H1 (cell line): ENCODE measurements around the gene FGFRL1. TPM values are rescaled to one million over a fixed set of nuclear protein-coding genes. Genes with fewer than 3 reads are reported as not detected.

Experiments used
- CTCF ChIA-PET: fragments of 300-600 bp; sonication (Branson Sonifier 250); formaldehyde crosslinking; loops from one replicate; lab custom pipeline; 2021; ENCODE audit not compliant: partially characterized antibody; lab: Charles Lee
- POLR2A ChIA-PET: fragments of 300-600 bp; sonication (Branson Sonifier 250); formaldehyde crosslinking; loops from one replicate; lab custom pipeline; 2021; ENCODE audit warnings: inconsistent platforms; ENCODE audit not compliant: partially characterized antibody; lab: Charles Lee
- DNase-seq, 2 experiments: peaks; one replicate each; pipeline versions ENCODE4 v3.0.0 to v3.0.0-alpha.2; 2010 to 2022; ENCODE audit warnings: low spot score in 2 of 2, low read depth in 1 of 2, mixed read lengths in 1 of 2
- FAIRE-seq: peaks from 2 replicates; lab custom pipeline; 2011; peaks lifted over from hg19 to GRCh38; lab: Jason Lieb, UNC
- H2AFZ ChIP-seq: 2 replicates; pipeline ENCODE4 v1.8.1; 2012; ENCODE audit warnings: low read length, inconsistent platforms
- H2AK5ac ChIP-seq: 2 replicates; pipeline ENCODE4 v1.6.1; 2013; ENCODE audit warnings: low read depth, low read length
- H2BK120ac ChIP-seq: replicated peaks from 2 replicates; pipeline ENCODE3; 2013; ENCODE audit warnings: low read depth, low read length, inconsistent platforms
- H2BK12ac ChIP-seq: 2 replicates; pipeline ENCODE4 v1.6.1; 2013; ENCODE audit warnings: low read depth, low read length
- H2BK15ac ChIP-seq: 2 replicates; pipeline ENCODE4 v1.6.1; 2013; ENCODE audit warnings: low read length
- H2BK20ac ChIP-seq: 2 replicates; pipeline ENCODE4 v1.6.1; 2013; ENCODE audit warnings: low read length
- H2BK5ac ChIP-seq: 2 replicates; pipeline ENCODE4 v1.6.1; 2013; ENCODE audit warnings: low read depth, low read length
- H3K14ac ChIP-seq: 2 replicates; pipeline ENCODE4 v1.6.1; 2013; ENCODE audit warnings: inconsistent platforms; ENCODE audit not compliant: insufficient read length
- H3K18ac ChIP-seq: 2 replicates; pipeline ENCODE4 v1.6.1; 2013; ENCODE audit warnings: low read length; ENCODE audit errors: extremely low read depth
- H3K23ac ChIP-seq: 2 replicates; pipeline ENCODE4 v1.6.1; 2013; ENCODE audit warnings: inconsistent platforms; ENCODE audit not compliant: insufficient read length
- H3K23me2 ChIP-seq: 2 replicates; pipeline ENCODE4 v1.6.1; 2013; ENCODE audit warnings: low read depth, low read length
- H3K27ac ChIP-seq: 2 replicates; pipeline ENCODE4 v1.6.1; 2011; ENCODE audit warnings: low read depth, low read length, inconsistent platforms
- H3K27me3 ChIP-seq, 4 experiments: replicated peaks in 1 of 4; 1 replicate in 1 of 4; 2 replicates in 3 of 4; pipeline versions ENCODE4 v1.6.1 to v1.8.1; 2011 to 2013; ENCODE audit warnings: low read length in 3 of 4, mild to moderate bottlenecking in 3 of 4, inconsistent platforms in 2 of 4, mixed read lengths in 2 of 4, moderate library complexity in 1 of 4; ENCODE audit not compliant: control insufficient read depth in 3 of 4, insufficient read depth in 3 of 4; ENCODE audit errors: extremely low read depth in 1 of 4
- H3K36me3 ChIP-seq, 4 experiments: 2 replicates each; pipeline versions ENCODE4 v1.6.1 to v1.8.1; 2011 to 2013; ENCODE audit warnings: mild to moderate bottlenecking in 4 of 4, low read length in 3 of 4, moderate library complexity in 2 of 4, control low read depth in 1 of 4, inconsistent platforms in 1 of 4; ENCODE audit not compliant: insufficient read depth in 4 of 4, control insufficient read depth in 2 of 4
- H3K4ac ChIP-seq: replicated peaks from 2 replicates; pipeline ENCODE3; 2013; ENCODE audit warnings: low read length, low read depth, mixed read lengths, inconsistent platforms; ENCODE audit not compliant: insufficient read length
- H3K4me1 ChIP-seq, 4 experiments: replicated peaks in 1 of 4; 1 replicate in 1 of 4; 2 replicates in 3 of 4; pipeline versions ENCODE4 v1.6.1 to v1.8.1; 2011 to 2013; ENCODE audit warnings: low read length in 3 of 4, inconsistent platforms in 2 of 4, mixed read lengths in 1 of 4; ENCODE audit not compliant: insufficient read depth in 4 of 4, control insufficient read depth in 3 of 4
- H3K4me2 ChIP-seq, 2 experiments: 2 replicates each; pipeline versions ENCODE4 v1.6.1 to v1.8.1; 2011 to 2013; ENCODE audit warnings: low read depth in 2 of 2, low read length in 2 of 2, control low read depth in 1 of 2, inconsistent platforms in 1 of 2, mild to moderate bottlenecking in 1 of 2; ENCODE audit not compliant: insufficient read depth in 1 of 2
- H3K4me3 ChIP-seq, 4 experiments: fragments of 200-600, 300-600 bp in 1 of 4; sonication (generic), shearing (Covaris generic), sonication (Bioruptor Twin) in 1 of 4; 2 replicates each; pipeline versions ENCODE4 v1.5.1 to v1.8.1; 2011 to 2016; ENCODE audit warnings: low read length in 4 of 4, low read depth in 3 of 4, control low read depth in 2 of 4, inconsistent platforms in 2 of 4, mild to moderate bottlenecking in 2 of 4, mixed read lengths in 1 of 4, moderate library complexity in 1 of 4; ENCODE audit not compliant: insufficient read depth in 2 of 4; ENCODE audit errors: extremely low read depth in 1 of 4
- H3K56ac ChIP-seq: replicated peaks from 2 replicates; pipeline ENCODE3; 2013; ENCODE audit warnings: low read depth, mild to moderate bottlenecking, mixed read lengths, low read length, inconsistent platforms; ENCODE audit not compliant: insufficient read length
- H3K79me1 ChIP-seq: 2 replicates; pipeline ENCODE4 v1.6.1; 2013; ENCODE audit warnings: low read depth, low read length, control low read depth
- H3K79me2 ChIP-seq, 2 experiments: 2 replicates each; pipeline versions ENCODE4 v1.6.1 to v1.8.1; 2012 to 2013; ENCODE audit warnings: low read length in 2 of 2, mild to moderate bottlenecking in 2 of 2, inconsistent platforms in 1 of 2; ENCODE audit not compliant: insufficient read depth in 2 of 2, control insufficient read depth in 1 of 2
- H3K9ac ChIP-seq, 4 experiments: replicated peaks in 1 of 4; 1 replicate in 1 of 4; 2 replicates in 3 of 4; pipeline versions ENCODE4 v1.6.1 to v1.8.1; 2011 to 2013; ENCODE audit warnings: low read depth in 3 of 4, low read length in 3 of 4, control low read depth in 2 of 4, mild to moderate bottlenecking in 2 of 4, moderate library complexity in 2 of 4, inconsistent platforms in 1 of 4; ENCODE audit errors: extremely low read depth in 1 of 4
- H3K9me3 ChIP-seq, 2 experiments: 2 replicates each; pipeline versions ENCODE4 v1.6.1 to v1.8.1; 2012 to 2013; ENCODE audit warnings: mild to moderate bottlenecking in 2 of 2, moderate library complexity in 2 of 2, control low read depth in 1 of 2, inconsistent platforms in 1 of 2, low read depth in 1 of 2, low read length in 1 of 2, mixed read lengths in 1 of 2; ENCODE audit not compliant: insufficient read depth in 2 of 2
- H4K20me1 ChIP-seq, 2 experiments: replicated peaks in 1 of 2; 2 replicates each; pipeline versions ENCODE3 to v1.8.1; 2011 to 2013; ENCODE audit warnings: inconsistent platforms in 2 of 2, low read length in 2 of 2, mild to moderate bottlenecking in 1 of 2; ENCODE audit not compliant: insufficient read depth in 2 of 2, control insufficient read depth in 1 of 2
- H4K5ac ChIP-seq: 2 replicates; pipeline ENCODE4 v1.6.1; 2013; ENCODE audit warnings: low read length, low read depth, mixed read lengths, inconsistent platforms; ENCODE audit not compliant: insufficient read length
- H4K8ac ChIP-seq: 2 replicates; pipeline ENCODE4 v1.8.0; 2013; ENCODE audit warnings: mild to moderate bottlenecking, moderate library complexity, low read length, inconsistent platforms; ENCODE audit not compliant: insufficient read depth; ENCODE audit errors: extremely low read depth
- H4K91ac ChIP-seq: replicated peaks from 2 replicates; pipeline ENCODE3; 2013; ENCODE audit warnings: low read length, mixed read lengths, inconsistent platforms; ENCODE audit not compliant: insufficient read length
- ATF3 ChIP-seq: IDR thresholded peaks from 2 replicates; pipeline ENCODE4 v1.6.1; 2011; ENCODE audit warnings: low read depth, mild to moderate bottlenecking, low read length; ENCODE audit not compliant: insufficient read depth
- CBX5 ChIP-seq: fragments of 300-800, 300-1000 bp; sonication (generic); IDR thresholded peaks from 2 replicates; pipeline ENCODE4 v1.7.1; 2016; ENCODE audit warnings: antibody characterized with exemption, low read length, low read depth
- CBX8 ChIP-seq: fragments of 300-800, 300-1000 bp; sonication (generic); IDR thresholded peaks from 2 replicates; pipeline ENCODE4 v1.7.1; 2016; ENCODE audit warnings: low read depth, low read length, borderline replicate concordance
- CEBPB ChIP-seq: IDR thresholded peaks from 2 replicates; pipeline ENCODE4 v1.6.1; 2012; ENCODE audit warnings: low read depth, low read length
- CTCF ChIP-seq, 3 experiments: IDR thresholded peaks; 1 replicate in 2 of 3; 2 replicates in 1 of 3; pipeline versions ENCODE4 v1.5.1 to v1.6.1; 2011; ENCODE audit warnings: low read length in 3 of 3, mild to moderate bottlenecking in 3 of 3, inconsistent platforms in 2 of 3, low read depth in 1 of 3, moderate library complexity in 1 of 3; ENCODE audit not compliant: insufficient read depth in 1 of 3; ENCODE audit errors: control extremely low read depth in 1 of 3
- SUZ12 ChIP-seq: fragments of 200-600 bp; sonication (generic); IDR thresholded peaks from 2 replicates; pipeline ENCODE4 v1.6.1; 2012; ENCODE audit warnings: mild to moderate bottlenecking, inconsistent platforms, low read length, moderate library complexity, mixed read lengths
- USF2 ChIP-seq: IDR thresholded peaks from 2 replicates; pipeline ENCODE4 v1.6.1; 2011; ENCODE audit warnings: low read length, improper control_type of control experiment
- WGBS, 2 experiments: shearing (Covaris generic) in 1 of 2; methylation state at CpG; one replicate each; pipeline versions ENCODE4 v1.1.6 to v1.1.7; 2013 to 2015; ENCODE audit warnings: low lambda C conversion rate in 2 of 2, mixed read lengths in 2 of 2, inconsistent platforms in 1 of 2, low coverage in 1 of 2, missing lambda C conversion rate in 1 of 2; ENCODE audit not compliant: insufficient replicate concordance in 2 of 2, insufficient coverage in 1 of 2, insufficient read length in 1 of 2; ENCODE audit errors: extremely low coverage in 1 of 2, missing lambda C conversion rate in 1 of 2; 5-methylcytosine and 5-hydroxymethylcytosine counted together
- polyA plus RNA-seq, 7 experiments: library from polyadenylated mRNA; depleted of rRNA in 3 of 7; stranded (reverse) in 5 of 7; unstranded in 2 of 7; fragments of >200 nt in 5 of 7; fragments of 200-250 nt in 2 of 7; gene quantifications; 1 replicate in 5 of 7; 2 replicates in 1 of 7; 4 replicates in 1 of 7; pipeline versions ENCODE4 v1.2.1 to v1.2.3, GENCODE V29; 2011 to 2013; ENCODE audit warnings: missing spikeins in 2 of 7, mixed read lengths in 2 of 7
- total RNA-seq: library from RNA; stranded (reverse); fragmentation: NEBNext Ultra II Directional; extraction: Animal tissue kit (Norgen Biotek cat#: 25700); gene quantifications from 2 replicates; pipeline ENCODE4 v1.2.1, GENCODE V29; 2021

The FGFRL1 gene
- total and polyA plus RNA-seq, 2 of the 8 experiments (the other 6 are each of a cell fraction or from before 2014, with no cell fraction given), result 18.9 to 34.6 TPM

- CTCF ChIA-PET, result no interaction called here
- 97% methylated on average over 53 of the region's 83 CpGs; no CpG with 5 or more reads in 1 of the 2 experiments for WGBS, 2 experiments
- no peak for FAIRE-seq
- TF ChIP-seq SUZ12 (no peak), USF2 (no peak), CEBPB (no peak), CBX5 (no peak), ATF3 (no peak), CTCF (IDR thresholded peaks at IDR 0.05; ENCODE audit: control extremely low read depth in 1 of 3, insufficient read depth in 1 of 3, low read depth in 1 of 3, low read length in 3 of 3) (no peak), CBX8 (no peak)
Observed at GRCh38 chr4:1023895-1024740, 12.7 kb downstream of the FGFRL1 start.

More at GRCh38 chr4:1023895-1024740, 12.7 kb downstream of the FGFRL1 start:
- no peak overlapping the region for H4K5ac ChIP-seq
- H3K27me3 ChIP-seq, result 0 out of 7 replicates have a peak, but pooled peaks cover 0 to 5% (median 0%) of the 10 kb centered on the region in 4 experiments
- H4K8ac ChIP-seq, result no peak overlapping the region
- H3K4me2 ChIP-seq, result no peak overlapping the region
- peaks cover 0 to 8% (median 5%) of the 10 kb centered on the region in 4 experiments; a peak in 5 of 7 replicates for H3K4me1 ChIP-seq
- H3K4ac ChIP-seq, result no peak overlapping the region
- H2AFZ ChIP-seq, result no peak overlapping the region
- H3K23ac ChIP-seq, result no peak overlapping the region
- no peak overlapping the region for H2AK5ac ChIP-seq
- peaks cover 3% of the 10 kb centered on the region; the same call in 1 of the 2 replicates for H3K79me1 ChIP-seq
- no peak overlapping the region for H2BK12ac ChIP-seq
- POLR2A ChIA-PET, result interaction anchor here (1.3 kb wide), 1 partner anchor 10 kb away, joined by 4 read pairs; no protein-coding TSS in a partner anchor
- no peak overlapping the region for H3K14ac ChIP-seq
- no peak overlapping the region for H3K4me3 ChIP-seq
- no peak overlapping the region for H2BK15ac ChIP-seq
- H3K27ac ChIP-seq, result no peak overlapping the region
- H3K9me3 ChIP-seq, result no peaks in the 10 kb centered on the region
- H3K18ac ChIP-seq, result no peak overlapping the region
- H2BK120ac ChIP-seq, result no peak overlapping the region
- H3K79me2 ChIP-seq, result no peaks in the 10 kb centered on the region
- no peak overlapping the region for H3K9ac ChIP-seq
- H4K91ac ChIP-seq, result no peak overlapping the region
- no peak overlapping the region for H2BK5ac ChIP-seq
- peaks cover 1 to 17% of the 10 kb centered on the region in 2 experiments for H4K20me1 ChIP-seq
- H3K23me2 ChIP-seq, result no peaks in the 10 kb centered on the region; the same call in 1 of the 2 replicates
- H3K36me3 ChIP-seq, result peaks cover 0 to 9% (median 8%) of the 10 kb centered on the region in 4 experiments; a peak in 5 of 8 replicates
- H2BK20ac ChIP-seq, result no peak overlapping the region
- no peak overlapping the region for H3K56ac ChIP-seq
- no peak for DNase-seq
